Ishikawa (cell line): Measurements from ENCODE around the gene TMEM212.

ENCODE experiments used
- EP300 ChIP-seq: IDR thresholded peaks from 2 replicates; pipeline ENCODE4 v1.6.1; 2012; ENCODE audit warnings: borderline replicate concordance
- NFIC ChIP-seq: IDR thresholded peaks from 2 replicates; pipeline ENCODE4 v1.6.1; 2012
- REST ChIP-seq: IDR thresholded peaks from 2 replicates; pipeline ENCODE4 v1.6.1; 2012; ENCODE audit warnings: low read depth, mild to moderate bottlenecking
- TCF12 ChIP-seq: IDR thresholded peaks from 2 replicates; pipeline ENCODE4 v1.6.1; 2012; ENCODE audit warnings: low read depth
- USF1 ChIP-seq: IDR thresholded peaks from 2 replicates; pipeline ENCODE4 v1.6.1; 2012

- no peak for TF ChIP-seq REST
- TF ChIP-seq TCF12 = no peak
- no peak for TF ChIP-seq EP300
- TF ChIP-seq USF1 = no peak
- TF ChIP-seq NFIC = no peak
These were observed 46.4 kb upstream of the TMEM212 start for GRCh38 chr3:171796625-171797264.
